Stimulated activated CD8-positive, alpha-beta memory T cell treated with anti-CD3 and anti-CD28 coated beads, Interleukin-7, amount 100 ng/mL, for 48 hours (primary cell): Measurements from ENCODE around the gene RCCD1.
A peak's percentile ranks its signal among the peaks of the same experiment; 100 is the strongest.

ENCODE experiments used
- DNase-seq, 2 donors: peaks; one replicate each; pipeline ENCODE4 v3.0.0-alpha.2; 2020; ENCODE audit warnings: low read depth in 1 of 2; ENCODE audit errors: extremely low read depth in 1 of 2

The RCCD1 gene

DNA sequence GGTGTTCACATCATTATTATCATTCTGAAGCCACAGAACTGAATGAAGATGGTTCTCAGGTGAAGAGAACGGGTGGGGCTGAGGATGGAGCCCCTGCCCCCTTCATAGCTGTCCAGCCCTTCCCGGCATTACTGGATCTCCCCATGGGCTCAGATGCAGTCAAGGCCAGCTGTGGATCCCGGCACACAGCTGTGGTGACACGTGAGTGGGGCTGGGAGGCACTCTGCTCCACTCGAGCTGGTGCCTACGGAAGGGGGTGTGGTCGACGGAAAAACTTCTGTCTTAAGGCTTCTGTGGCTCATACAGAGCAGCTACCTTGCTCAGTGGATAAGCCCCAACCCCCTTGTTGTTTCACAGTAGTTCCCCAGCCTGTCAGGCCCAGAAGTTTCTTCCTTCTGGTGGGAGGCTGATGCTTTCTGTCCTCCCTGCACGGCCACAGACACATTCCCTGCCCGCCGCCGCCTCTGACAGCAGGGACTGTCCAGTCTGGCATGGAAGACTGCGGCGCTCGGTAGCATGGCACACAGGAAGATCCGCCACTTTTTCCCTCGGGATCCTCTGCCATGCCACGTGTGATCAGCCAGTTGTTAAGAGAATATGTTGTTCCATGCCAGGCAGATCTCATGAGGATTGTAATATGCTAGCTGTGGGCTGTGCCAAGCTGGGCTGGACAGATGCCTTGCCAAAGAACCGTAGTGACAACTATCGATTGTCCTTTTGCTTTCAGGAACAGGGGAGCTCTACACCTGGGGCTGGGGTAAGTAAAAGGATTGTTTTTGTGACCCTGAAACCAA lies 5.8 kb downstream of the RCCD1 start:
- no peak for DNase-seq

GRCh38 chr15:90962021-90962420 lies 7.3 kb downstream of the RCCD1 start:
- DNase-seq: no peak

DNA sequence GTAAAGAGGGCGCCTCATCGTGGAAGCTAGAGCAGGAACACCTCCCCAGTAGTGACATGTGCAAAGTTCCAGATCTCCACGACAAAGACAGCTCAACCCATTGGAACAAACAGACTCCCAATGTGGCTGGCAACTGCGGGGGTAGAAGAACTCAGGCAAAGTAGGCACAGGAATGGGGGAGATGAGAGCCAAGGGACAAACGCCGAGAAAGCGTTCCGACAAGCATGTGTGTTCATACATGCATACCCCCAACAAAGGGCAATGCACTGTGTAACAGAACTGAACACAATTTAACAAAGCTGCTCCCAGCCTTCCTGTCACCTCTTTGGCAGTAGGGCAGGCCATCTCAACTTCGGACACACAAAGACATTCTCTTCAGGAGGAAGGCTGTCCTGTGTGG lies 11.6 kb downstream of the RCCD1 start:
- no peak for DNase-seq

- no peak for DNase-seq
Observed at GRCh38 chr15:90967206-90967605, 12.5 kb downstream of the RCCD1 start.

DNA sequence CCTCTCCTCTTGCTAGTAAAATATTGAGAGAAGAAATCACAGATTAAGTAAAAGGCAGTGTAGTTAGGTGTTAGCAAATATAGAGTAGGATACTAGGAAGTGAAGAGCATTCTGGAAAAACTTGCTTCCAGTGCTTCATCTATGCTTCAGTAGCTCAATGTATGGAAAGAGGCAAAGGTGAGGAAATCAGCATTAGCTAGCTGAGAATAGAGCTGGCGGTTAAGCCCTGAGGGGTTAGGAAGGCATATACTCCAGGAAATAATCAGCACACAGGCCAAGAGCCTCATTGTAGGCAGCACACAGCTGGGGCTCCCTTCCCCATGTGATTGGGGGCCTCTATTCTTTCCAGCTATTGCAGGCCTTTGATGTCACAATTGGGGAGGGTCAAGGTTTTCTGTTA lies 13.8 kb downstream of the RCCD1 start:
- no peak for DNase-seq

DNA sequence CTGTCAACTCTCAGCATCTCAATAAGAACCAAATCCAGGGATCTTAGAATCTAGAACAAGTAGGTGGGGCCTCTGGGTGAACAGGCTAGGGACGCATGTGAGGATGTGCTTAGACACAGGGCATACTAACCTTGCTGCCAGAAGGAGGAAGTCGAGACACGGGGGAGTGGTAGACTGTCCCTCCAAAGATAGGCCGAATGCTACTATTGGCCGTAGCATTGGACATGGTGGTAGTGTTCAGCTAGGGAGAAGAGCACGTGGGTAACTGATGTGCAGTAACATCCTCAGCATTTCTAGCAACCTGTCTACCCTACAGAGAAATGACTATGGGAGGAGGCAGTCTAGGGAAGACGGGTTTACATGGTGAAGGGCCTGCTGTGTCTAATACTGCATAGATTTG lies 15.6 kb downstream of the RCCD1 start:
- DNase-seq: no peak

- DNase-seq: no peak
Observed at GRCh38 chr15:90972133-90972532, 17.4 kb downstream of the RCCD1 start.

DNA sequence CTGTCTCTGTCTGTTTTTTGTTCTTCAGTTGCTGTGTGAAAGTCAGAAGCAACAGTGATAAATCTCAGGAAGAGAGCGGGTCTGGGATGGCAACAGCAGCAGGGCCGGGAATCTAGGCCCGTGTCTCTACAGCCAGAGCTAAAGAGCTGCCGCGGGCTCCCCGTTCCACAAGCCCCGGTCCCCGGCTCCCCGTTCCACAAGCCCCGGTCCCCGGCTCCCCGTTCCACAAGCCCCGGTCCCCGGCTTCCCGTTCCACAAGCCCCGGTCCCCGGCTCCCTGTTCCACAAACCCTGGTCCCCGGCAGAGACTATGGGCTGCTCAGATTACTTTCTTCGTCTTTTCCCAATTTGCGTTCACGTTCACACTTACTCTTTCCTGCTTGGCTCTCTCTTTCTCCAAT lies 19.5 kb downstream of the RCCD1 start:
- DNase-seq: no peak

DNA sequence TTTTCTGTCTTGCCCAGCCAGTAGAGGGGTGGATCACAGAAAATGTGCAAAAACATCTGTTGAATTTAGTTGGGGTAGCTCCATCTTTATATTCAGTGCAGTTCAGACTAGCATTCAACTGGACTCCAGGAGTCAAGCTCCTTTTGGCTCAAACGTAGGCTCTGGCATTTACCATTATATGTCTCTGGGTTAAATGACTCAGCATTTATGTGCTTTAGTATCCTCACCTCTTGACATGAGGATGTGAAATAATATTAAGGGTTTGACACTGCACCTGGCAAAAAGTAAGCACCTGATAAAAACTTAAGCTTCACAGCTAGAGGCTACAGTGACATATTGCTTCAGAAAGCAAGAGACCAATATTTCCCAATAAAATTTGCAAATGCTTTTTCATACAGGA lies 24.9 kb downstream of the RCCD1 start:
- DNase-seq: no peak

DNA sequence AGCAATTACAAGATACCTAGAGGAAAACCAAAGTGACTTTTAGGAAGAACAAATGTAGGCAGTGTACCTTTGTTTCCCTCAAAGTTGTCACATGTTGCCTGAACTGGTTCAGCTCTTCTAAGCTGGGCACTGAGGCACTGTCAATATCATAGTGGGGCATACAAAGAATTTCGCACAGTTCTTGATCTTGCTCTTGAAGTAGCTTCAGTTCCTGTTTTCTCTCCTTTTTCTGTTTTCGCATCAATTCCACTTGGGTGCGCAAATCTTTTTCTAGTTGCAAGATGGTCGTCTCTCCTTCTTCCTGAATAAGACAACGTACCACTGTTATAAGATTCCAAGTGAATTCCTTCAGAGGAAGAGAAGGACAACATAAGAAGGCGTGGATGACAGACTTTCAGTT lies 27.0 kb downstream of the RCCD1 start:
- no peak for DNase-seq

DNA sequence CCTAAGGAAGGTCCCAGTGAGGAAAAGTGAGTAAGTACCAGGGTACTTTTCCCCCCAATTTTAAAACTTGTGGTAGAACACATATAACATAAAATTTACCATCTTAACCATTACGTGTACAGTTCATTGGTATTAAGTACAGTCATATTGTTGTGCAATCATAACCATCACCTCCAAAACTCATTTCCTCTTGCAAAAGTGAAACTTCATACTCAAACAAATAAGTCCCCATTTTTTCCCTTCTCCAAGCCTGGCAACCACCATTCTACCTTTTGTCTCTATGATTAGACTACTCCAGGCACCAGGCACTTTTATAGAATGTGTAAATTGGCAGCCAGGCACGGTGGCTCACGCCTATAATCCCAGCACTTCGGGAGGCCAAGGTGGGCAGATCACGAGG lies 27.5 kb downstream of the RCCD1 start:
- DNase-seq: no peak

- no peak for DNase-seq
Observed at GRCh38 chr15:90986790-90987507, 32.3 kb downstream of the RCCD1 start.

- DNase-seq: no peak
Observed at GRCh38 chr15:90987561-90988141, 33.0 kb downstream of the RCCD1 start.

- DNase-seq: no peak
Observed at GRCh38 chr15:90988296-90988695, 33.6 kb downstream of the RCCD1 start.

GRCh38 chr15:90989040-90989768 lies 34.5 kb downstream of the RCCD1 start:
- no peak for DNase-seq

- no peak for DNase-seq
Observed at GRCh38 chr15:90990446-90990845, 35.8 kb downstream of the RCCD1 start.

- no peak for DNase-seq
Observed at GRCh38 chr15:90991587-90992285, 37.1 kb downstream of the RCCD1 start.

DNA sequence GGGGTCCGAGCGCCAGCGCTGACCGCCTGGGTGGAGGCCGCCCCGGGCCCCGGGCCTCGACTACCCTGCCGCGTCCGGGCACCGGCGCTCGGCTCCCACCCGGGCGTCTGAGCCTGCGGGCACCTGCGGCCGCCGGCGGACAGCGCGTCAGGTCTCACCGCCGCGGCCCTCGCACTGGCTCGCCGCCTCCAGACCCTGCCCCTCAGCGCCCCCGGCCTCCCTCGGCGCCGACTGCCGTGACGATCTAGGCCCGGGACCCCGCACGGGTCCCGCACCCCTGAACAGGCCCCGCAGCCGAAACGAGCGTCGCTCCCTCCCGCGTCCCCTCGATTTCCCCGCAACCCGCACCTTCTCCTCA lies 39.4 kb downstream of the RCCD1 start:
- no peak for DNase-seq

DNA sequence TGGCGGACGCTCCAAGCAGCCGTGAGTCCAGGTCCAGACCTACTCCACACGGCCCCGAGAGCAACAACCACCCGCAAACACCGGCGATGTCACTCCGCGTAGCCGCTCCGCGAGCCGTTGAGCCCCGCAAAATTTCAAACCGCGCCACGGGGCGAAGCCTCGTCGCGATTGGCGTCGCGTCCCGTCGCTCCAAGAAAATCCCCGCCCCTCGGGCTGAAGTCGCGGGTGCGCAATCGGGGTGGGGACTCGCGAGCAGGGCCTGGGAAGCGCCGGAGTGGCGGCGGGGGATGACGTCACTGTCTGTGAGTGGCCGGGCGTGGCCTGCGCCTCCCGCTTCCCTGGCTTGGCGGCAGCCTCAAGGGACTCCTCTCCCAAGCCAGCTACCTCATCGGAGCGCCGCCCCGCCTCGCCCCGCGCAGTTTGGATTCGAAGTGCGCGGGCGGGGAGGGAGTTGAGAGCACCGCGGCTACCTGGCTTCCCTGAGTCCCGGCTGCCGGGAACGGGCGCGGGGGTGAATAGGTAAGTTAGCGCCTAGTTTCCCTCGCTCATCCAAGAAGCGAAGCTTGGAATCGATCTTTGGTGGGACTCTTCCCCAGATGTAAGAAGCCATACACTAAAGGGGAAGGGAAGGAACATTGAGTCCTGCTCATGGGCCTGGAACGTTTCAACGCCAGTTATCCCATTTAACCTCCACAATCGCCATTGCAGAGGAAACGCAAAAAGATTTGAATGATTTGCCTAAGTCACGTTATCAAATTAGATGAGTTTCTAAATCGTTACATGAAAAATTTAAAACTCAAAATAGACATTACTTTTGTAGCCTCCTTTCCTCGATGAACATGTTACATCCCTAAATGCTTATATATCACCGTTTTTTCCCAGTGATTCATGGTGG lies 40.0 kb downstream of the RCCD1 start, which contains the start of gene PRC1:
Gene PRC1, minus strand, starts transcription at position 119 of the 895 bp plus-strand sequence. Its CDS starts 118 bp downstream, at position 1.
- peak; percentile 96 to 97 for DNase-seq

- DNase-seq: no peak
Observed at GRCh38 chr15:90998737-90999136, 44.1 kb downstream of the RCCD1 start.
